GM21717 (cell line): ENCODE results near the gene LCNL1.

ENCODE experiments used
- ATAC-seq: cut with Tn5 transposase; IDR thresholded peaks from one replicate; pipeline ENCODE4 v1.9.1; 2021; ENCODE audit warnings: mild to moderate bottlenecking, moderate library complexity; ENCODE audit not compliant: unreplicated experiment

The LCNL1 gene

DNA sequence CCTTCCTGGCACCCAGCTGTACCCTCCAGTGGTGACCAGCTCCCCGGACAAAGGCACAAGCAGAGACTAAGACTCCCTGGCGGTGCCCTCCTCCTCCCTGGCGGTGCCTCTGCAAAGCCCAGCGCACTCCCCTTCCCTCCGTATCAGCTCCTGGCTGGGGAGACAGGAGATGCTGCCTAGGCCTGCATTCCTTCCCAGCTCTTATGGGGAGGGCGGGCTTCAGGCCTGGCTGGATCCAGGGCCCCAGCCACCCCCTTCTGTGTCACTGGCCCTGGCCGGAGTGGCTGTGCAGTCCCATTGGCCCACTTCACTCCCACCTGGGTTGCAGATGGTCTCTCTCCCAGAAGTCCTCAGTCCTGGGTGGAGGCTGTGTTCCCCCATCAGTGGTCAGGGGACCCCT, 24.3 kb upstream of the LCNL1 start:
- ATAC-seq = no peak

DNA sequence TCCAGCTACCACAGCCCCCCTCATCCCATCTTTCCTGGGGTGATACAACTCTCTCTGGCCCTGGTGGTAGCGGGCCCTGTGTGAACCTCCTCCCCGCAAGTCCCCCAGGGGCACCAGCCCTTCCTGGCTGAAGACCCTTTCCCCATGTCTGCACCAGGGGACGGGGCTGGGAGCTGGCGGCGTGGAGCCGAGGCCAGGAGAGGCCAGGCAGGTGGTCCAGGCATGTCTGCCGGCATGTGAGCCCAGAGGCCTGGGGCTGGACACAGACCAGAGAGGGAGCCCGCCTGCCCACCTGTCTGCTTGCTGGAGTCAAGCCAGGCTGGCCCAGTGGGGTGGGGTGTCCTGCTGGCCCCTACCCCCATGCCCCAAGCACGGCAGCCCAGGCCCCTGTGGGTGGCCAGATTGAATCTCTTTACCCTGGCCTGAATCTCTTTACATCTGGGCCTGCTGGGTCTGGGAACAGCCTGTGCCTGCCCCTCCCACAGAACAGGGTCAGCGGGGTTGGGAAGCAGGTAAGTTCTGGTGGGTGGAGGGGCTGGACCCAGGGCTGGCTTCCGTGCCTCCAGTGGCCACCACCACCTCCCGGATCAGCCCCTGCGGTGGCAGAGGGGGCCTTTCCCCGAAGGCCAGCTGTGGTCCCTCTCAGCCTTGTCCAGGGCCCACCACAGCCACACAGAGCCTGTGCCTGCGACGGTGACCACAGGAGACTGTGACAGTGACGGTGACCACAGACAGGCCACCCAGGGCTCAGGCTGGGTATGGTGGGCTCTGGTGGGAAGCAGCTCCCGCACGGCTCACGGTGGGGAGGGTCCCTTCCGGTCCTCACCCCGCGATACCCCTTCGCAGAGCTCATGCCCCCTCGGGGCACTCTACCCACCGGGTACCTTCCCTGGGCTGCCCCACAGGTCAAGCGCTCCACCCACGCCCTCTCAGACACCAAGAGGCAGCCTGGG, 23.6 kb upstream of the LCNL1 start:
- no peak for ATAC-seq

DNA sequence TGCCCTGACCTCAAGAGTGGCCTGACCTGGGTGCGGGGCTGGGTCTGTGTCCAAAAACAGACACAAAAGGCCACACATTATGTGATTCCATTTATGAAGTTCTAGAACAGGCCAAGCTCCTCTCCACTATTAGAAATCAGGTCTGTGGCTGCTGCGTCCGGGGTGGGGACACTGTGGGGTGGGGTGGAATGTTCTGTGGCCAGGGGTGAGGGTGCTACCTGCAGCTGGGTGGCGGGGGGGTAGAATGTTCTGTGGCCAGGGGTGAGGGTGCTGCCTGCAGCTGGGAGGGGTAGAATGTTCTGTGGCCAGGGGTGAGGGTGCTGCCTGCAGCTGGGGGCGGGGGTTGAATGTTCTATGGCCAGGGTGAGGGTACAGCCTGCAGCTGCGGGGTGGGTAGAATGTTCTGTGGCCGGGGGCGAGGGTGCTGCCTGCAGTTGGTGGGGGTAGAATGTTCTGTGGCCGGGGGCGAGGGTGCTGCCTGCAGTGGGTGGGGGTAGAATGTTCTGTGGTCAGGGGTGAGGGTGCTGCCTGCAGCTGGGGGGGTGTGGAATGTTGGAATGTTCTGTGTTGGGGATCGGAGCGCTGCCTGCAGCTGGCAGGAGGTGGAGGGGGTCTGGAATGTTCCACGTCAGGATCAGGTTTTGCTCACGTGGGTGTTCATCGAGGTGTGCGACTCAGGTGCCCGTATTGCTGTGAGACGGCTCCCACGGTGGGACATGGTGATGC, 22.4 kb upstream of the LCNL1 start:
- no peak for ATAC-seq

DNA sequence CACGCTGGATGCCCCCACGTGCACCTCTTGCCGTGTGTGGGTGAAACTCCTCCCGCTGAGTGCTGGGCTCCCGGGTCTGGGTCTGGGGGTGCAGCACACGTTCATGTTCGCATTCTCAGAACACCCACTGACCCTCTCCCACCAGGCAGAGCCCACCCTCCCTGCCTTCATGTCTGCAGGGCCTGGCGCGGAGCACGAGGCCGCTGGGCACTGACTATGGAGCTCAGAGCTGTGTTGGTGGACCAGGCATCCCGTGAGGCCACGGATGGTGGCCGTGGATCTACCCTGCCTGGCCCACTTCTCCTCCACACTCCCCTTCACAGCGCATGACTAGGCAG, 21.9 kb upstream of the LCNL1 start:
- no peak for ATAC-seq

DNA sequence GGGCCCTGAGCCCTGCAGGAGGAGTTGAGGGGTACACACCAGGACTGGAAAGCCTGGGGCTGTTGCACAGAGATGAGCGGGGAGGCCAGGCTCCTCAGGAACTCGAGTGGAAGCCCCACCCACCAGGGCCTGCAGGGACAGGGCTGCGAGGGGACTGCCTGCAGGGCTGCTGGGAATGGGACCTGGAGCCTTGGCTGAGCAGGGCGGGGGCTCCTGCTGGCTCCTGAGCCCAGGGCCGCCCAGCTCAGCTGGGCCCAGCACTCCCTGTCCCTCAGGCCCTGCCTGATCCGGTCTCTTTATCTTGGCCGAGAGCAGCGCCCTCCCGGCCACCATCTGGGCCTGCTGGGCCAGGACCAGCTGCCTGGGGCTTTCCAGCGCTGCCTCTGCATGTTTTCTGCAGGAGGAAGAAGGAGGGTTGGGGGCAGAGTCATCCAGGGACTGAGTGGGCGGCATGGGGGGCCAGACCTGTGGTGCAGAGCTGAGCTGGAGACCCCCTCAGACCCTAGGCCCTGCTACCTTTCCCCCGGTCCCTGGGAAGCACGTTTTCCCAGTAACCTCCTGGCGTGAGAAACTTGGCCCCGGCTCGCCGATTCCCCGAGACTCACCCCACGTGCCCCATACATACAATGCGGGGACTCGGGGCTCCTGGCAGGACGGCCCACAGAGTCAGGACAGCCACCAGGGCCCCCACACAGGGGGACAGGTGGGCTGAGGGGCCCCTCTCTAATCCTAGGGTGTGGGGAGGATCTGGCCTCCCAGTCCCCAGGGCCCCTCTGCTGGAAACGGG, 21.3 kb upstream of the LCNL1 start:
- ATAC-seq = no peak

DNA sequence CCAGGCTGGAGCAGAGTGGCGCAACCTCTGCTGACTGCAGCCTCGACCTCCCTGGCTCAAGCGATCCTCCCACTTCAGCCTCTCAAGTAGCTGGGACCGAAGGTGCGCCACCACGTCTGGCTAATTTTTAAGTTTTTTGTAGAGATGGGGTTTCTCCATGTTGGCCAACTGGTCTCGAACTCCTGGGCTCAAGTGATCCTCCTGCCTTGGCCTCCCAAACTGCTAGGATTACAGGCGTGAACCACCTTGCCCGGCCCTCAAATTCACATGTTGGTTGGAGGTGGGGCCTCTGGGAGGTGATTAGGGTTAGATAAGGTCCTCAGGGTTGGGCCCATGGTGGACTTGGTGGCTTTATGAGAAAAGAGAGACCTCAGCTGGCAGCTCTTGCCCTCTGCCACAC, 20.6 kb upstream of the LCNL1 start:
- ATAC-seq = no peak

DNA sequence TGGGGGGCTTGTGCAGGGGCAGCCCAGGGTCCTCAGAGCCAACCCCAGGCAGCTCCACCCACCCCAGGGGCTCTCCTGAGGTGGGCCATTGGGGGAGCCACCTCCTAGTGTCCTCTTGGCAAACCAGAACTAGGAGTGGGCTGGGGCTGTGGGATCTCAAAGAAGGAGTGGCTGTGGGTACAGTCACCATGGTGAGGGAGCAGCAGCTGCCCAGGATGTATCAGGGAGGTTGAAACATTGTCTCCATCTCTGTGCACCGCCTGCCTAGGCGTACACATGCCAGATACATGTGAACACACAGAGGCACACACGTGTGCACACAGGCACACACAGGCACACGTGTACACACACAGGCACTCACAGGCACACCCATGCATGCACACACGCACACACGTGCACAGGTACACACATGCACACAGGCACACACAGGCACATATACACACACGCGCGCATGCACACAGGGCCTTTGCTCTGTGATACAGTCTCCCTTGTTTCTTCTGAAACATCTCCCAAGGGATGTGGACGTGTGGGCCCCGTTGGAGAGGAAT, 20.0 kb upstream of the LCNL1 start:
- no peak for ATAC-seq

DNA sequence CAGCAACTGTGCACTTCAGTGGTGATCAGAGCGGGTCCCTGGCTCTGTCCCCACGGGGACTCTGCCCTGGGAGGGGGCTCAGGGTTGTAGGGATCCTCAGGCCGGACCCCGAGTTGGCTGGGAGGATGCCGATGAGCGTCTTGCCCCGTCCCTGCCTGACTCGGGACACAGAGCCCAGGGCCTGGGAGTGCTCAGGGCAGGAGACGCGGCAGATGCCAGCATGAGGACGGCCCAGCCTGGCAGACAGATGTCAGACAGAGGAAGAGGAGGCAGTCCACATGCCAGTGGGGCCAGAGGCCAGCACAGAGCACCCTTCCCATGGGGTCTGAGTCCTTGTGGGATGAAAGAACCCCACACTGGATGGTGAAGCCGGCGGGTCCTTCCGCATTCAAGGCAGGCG, 19.5 kb upstream of the LCNL1 start:
- no peak for ATAC-seq

DNA sequence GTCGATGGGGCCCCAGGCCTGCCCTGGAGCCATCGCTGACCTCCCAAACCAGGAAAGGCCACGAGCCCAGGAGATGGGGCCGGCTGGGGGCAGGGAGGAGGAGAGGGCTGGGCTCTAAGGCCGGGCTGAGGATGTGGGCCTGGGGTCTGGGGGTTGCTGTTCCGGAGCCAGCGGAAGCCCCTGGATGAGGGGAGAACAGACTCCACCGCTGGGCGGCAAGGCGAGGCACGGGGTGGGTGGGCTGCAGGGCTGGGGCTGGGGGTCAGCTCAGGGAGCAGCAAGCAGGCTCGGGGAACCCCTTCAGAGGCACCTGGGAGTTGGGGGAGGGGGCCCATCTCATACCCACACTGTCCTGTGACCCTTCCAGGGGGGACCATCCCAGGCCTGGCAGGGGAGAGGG, 19.0 kb upstream of the LCNL1 start:
- no peak for ATAC-seq

DNA sequence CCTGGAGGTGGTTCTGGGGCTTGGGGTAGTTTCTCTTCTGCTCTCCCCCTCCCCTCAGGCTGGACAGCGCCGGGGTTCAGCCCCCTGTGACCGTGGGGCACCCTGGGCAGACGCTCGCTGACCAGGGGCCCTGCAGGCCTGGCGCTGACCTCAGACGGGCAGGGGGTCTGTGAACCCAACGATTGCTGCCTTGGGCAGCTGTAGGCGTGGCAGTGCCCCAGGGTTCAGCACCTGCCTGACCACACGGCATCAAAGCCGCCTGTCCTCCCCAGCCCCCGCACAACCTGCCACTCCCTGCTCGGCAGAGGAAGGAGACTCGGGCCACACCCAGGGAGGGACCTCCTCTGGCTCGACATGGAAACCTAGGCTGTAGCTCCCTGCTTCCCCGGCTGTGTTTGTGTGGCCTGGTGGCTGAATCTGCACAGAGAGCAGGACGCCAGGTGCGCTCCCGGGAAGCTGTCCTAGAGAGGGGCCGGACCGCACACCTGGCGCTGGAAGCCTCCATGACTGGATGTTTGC, 18.6 kb upstream of the LCNL1 start:
- ATAC-seq = no peak

DNA sequence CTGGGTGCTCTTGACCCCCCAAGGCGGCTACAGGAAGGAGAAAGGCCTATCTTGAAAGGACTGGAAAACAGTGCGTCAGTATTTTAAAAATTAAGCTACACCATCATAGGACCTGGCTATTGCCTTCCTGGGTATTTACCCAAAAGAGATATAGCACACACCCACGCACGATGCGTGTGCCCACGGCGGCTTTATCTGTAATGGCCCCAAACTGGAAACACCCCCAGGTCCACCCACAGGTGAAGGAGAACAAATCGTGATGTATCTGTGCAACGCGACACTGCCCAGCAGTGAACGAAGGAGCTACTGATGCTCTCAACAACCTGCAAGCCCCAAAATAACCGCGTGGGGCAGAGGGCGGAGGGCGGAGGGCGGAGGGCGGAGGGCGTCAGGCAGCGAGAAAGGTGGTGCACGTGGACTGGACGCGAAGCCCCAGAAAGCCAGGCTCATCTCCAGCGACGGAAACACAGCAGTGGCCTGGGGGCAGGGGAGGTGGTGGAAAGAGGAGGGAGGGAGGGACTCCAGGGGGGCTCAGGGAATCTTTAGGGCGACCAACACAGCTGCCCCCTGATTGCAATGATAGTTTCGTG, 17.9 kb upstream of the LCNL1 start:
- ATAC-seq = no peak

DNA sequence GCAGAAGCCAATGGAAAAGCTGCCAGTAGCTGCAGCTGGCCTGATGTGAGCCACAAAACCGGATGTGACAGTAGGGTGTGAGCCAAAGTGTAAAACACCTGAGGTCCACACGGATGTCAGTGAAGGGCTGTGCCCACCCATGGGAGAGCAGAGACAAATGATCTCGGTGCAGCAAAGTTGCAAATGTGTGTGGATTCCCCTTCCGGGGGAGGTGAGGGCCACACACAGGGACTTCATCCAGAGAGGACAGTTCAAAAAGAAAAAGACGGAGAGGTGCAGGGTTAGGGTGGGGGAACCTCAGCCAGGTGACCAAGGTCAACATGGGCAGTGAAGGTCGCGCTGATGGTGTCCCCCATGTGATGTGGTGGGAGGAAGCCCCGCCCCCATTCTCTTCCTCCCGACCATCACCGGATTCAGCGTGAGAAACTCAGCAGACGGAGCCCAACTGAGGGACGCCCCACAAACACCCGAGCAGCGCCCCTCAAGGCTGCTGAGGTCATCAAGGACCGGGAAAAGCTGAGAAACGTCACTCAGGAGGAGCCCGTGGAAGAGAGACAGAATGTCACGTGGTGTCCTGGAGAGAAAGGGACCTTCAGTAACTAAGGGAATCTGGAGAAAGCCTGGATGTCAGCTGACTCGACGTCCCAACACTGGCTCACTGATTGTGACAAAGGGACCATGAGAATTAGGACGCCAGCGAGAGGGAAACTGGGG, 16.9 kb upstream of the LCNL1 start:
- no peak for ATAC-seq

DNA sequence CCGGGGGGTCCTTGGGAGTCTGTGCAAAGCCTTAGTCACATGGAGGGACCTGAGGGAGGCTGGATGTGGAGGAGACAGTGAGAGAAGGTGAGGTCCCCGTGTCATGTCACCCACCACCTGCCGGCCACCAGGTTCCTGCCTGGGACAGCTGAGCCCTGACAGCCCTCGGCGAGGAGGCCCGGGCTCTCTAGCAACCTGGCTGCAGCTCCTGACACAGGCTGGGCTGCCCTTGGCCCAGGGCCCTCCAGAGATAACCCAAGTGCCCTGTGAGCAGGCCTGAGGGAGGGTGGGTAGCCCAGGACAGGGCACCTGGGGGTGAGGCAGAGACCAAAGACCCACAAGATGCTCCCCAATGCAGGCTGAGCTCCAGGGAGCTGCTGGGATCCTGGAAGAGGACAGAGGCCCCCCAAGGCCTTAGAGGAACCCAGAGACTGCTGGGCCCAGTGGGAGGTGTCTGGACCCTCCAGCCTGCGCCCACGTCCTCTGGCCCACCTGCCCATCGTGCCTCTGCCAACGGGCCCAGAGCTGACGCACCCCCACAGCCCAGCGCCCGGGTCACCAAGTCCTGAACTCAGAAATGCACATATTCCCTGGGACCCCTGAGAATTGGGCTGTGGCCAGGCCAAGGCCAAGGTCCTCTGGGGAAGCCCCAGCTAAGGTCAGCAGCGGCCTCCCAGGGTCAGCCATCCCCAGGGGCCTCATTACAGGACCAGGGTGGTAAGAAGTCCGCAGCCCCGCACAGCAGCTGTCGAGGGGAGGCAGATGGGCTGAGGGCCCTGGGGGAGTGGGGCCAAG, 14.3 kb upstream of the LCNL1 start:
- ATAC-seq = no peak

DNA sequence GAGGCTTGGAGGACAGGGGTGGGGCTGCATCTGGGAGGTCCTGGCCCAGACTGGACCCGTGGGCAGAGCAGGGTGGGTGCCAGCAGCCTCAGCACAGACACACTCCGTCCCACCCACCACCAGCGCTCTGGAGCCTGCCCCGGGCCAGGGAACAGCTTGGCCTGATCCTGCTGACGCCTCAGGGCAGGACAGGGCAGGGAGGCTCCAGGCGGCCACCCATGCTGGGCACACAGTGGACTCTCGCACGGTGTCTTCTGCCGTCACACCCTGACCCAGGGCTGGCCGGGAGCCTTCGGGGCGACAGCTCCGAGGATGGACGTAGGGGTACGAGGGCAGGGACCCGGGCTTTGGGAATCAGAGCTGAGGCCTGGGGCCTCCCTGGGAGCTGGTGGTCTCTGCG, 13.6 kb upstream of the LCNL1 start:
- ATAC-seq = no peak

DNA sequence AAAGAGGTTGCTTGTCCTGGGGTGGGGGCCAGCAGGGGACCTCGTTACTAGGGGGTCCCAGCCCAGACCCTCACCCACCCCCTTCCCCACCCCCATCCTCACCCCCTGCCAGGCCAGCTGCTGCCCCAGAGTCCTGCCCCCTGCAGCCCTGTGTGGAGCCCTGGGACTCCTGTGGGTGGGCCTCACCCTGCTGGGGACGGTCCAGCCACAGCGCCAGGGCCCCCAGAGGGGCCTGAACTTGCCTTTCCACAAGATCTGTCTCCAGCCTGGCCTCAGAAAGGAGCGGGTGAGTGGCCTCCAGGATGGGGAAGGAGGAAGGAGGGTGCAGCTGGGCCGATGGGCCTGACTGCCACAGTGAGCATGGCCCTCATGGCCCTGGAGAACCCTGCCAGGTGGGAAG, 13.0 kb upstream of the LCNL1 start:
- no peak for ATAC-seq

DNA sequence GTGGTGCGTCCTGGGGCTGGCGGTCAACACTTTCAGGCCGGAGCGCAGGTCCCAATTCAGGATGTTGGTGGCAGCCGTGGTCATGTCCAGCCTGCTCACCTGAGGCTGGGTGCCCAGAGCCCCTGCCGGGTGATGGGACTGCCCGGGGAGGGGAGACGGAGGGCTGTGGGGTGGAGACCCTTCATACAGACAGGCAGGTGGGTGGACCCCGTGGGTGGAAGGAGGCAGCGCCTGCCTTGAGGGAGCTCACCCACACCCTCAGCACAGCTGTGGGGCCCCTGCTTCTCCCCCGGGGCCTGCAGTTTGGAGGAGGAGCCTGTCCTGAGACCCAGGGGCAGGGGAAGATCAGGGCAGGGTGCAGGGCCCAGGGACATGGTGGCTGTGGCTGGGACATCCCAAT, 12.4 kb upstream of the LCNL1 start:
- ATAC-seq = no peak

DNA sequence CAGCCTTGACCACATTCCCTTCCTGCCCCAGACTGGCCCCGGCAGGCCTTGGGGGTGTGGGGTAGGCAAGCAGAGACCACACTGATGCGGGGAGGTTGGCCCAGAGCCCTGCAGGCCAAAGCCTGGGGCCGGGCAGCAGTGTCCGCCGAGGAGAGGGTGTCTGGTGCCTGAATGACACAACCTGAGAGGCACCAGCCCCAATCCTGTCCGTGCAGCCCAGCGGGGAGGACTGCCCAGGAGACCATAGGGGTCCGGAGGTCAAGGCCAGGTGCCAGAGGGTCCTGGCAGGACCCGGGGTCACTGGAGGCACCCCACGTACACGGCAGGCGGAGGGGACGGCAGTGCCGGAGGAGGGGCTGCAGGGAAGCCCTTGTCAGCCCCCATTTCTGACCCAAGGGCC, 11.0 kb upstream of the LCNL1 start:
- no peak for ATAC-seq

DNA sequence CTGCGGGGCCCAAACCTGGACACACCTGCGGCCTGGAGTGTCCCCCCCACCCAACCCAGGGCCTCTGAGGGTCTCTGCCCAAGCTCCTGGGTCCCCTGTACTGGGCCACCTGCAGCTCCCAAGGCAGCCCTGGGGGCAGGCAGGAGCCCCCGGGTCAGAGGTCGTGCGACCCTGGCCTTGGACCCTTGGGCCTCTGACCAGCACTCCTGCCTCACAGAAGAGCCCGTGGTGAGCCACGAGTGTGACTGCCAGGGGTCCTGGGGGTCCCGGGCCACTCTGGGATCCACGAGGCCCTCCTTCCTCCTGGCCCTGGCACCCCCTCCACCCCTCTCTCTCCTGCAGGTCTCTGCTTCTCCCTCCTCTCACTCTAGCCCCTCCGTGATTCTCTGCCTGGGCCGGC, 10.5 kb upstream of the LCNL1 start:
- no peak for ATAC-seq

DNA sequence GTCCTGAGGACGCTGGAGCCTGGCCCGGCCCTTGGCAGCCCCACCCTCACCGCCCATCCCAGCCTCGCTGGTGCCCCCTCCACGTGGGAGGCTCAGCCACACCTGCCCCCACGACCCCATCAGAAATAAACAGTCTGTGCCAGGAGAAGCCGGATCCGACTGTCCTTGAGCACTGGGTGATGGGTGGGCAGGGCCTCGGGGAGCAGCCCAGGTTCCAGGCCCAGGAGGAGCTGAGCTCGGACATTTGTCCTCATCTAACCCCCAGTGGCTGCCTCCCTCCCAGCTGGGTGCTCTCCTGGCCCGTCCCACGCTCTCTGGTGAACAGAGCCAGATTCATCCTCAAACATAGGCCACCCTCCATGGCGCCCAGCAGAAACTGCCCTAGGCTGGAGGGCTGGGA, 10.1 kb upstream of the LCNL1 start:
- ATAC-seq = no peak
